Measurements from ENCODE around the gene POMGNT2.
"Not testable (repeated sequence)": the region's sequence is repeated elsewhere in the genome, so short reads cannot be mapped to it uniquely, and the experiment has no call there.

- not testable (repeated sequence) for TF ChIP-seq CTCF, POLR2A (IDR thresholded peaks at IDR 0.05)
These were observed 60.8 kb downstream of the POMGNT2 start for GRCh38 chr3:43045079-43045478.

Data from ovary (tissue), 3 donors.